Skin of body (tissue), 2 donors: ENCODE measurements around the gene ASTN2. TPM values are rescaled to one million over a fixed set of nuclear protein-coding genes. Genes with fewer than 3 reads are reported as not detected.

Experiments used
- DNase-seq: peaks from one replicate; lab custom pipeline; 2025; lab: John Stamatoyannopoulos, UW
- total RNA-seq: library from RNA; depleted of rRNA; stranded (reverse); fragments of >200 nt; gene quantifications from one replicate; pipeline ENCODE4 v1.2.3, GENCODE V29; 2014

Gene ASTN2
- total RNA-seq, 1 donor from 2014 or later = 10.0 TPM

- DNase-seq = no peak
Measured at GRCh38 chr9:116673375-116673774, 741.5 kb downstream of the ASTN2 start.

DNA sequence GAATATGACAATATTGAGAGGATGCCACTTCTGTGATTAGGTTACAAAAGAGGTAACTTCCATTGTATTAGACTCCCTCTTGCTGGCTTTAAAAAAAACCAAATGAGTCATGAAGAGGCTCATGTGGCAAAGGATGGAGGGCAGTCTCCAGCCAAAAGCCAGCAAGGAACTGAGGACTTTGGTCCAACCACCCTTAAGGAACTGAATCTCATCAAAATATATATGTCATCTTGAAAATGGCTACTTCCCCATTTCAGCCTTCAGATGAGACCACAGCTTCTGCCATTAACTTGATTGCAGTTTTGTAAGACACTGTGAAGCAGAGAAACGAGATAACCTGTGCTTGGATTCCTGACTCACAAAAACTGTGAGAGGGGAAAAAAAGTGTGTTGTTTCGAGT, 743.3 kb downstream of the ASTN2 start:
- DNase-seq = no peak

GRCh38 chr9:116668970-116669695, 745.7 kb downstream of the ASTN2 start:
- no peak for DNase-seq

DNA sequence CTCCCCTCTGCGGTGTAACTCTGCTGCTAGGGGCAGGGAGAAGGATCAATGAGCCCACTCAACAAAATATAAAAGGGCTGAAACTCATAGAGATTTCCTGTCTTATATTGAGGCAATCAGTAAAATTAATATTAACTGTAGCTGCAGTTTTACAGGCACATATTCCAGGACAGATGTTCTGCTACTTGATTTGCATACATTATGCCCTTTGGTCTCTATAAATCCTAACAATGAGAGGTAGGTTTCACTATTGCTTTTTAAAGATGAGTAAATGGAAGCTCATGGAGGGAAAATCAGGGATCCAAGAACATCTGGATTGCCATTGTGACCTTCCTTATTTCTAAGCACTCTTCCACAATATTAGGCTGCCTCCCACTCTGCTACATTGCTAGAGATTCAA, 751.3 kb downstream of the ASTN2 start:
- no peak for DNase-seq

- no peak for DNase-seq
Measured at GRCh38 chr9:116662646-116663310, 752.1 kb downstream of the ASTN2 start.

GRCh38 chr9:116661037-116661954, 753.6 kb downstream of the ASTN2 start:
- peak; percentile 56 for DNase-seq

GRCh38 chr9:116658265-116658664, 756.6 kb downstream of the ASTN2 start:
- no peak for DNase-seq

DNA sequence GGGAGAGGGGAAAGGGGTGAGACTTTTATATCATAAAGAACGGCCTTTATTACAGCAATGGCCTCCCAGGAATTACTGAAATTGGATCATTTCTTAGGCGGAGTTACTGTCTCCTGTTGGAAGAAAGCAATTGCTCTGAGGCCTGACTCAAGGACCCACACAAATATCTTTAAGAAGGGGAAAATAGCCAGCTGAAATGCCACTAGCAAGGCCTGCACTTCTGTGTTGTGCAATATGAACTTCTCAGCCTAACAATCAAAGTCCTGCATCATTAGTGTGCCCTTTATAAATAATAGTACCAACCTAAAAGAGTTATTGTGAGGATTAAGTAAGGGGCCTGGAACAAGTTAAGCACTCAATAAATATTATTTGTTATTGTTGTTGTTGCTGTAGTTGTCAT, 757.9 kb downstream of the ASTN2 start:
- no peak for DNase-seq

DNA sequence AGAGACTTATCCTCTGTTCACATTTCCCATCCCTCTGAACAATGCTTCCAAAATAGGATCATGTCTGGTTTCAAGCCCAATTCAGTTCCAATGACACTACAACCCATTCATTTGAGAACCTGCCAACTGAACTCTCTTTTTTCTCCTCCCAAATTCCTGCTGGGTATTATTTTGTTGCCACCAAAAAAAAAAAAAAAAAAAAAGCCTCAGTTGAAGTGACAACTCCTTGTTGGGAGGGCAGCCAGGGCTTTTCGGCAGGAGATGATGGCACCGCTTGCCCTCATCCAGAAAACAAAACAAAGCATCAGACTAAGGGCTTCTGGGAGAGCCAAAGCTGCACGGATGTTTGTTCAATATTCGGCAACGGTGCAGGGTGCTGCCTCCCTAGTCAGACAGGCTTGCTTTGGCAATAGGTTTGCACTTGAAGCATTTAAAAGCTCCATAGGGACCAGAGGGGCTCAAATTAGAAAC, 758.3 kb downstream of the ASTN2 start:
- peak; percentile 19 for DNase-seq

DNA sequence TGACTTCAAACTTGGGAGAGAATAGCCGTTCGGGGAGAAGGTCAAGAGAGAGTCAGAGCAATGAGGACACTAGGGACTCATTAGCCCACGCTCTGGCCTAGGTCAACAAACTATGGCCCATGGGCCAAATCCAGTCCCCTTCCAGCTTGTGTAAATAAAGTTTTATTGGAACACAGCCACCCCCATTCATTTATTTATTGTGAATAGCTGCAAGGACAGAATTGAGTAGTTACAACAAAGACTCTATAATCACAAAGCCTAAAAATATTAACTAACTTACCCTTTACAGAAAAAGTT, 760.9 kb downstream of the ASTN2 start:
- DNase-seq = no peak

DNA sequence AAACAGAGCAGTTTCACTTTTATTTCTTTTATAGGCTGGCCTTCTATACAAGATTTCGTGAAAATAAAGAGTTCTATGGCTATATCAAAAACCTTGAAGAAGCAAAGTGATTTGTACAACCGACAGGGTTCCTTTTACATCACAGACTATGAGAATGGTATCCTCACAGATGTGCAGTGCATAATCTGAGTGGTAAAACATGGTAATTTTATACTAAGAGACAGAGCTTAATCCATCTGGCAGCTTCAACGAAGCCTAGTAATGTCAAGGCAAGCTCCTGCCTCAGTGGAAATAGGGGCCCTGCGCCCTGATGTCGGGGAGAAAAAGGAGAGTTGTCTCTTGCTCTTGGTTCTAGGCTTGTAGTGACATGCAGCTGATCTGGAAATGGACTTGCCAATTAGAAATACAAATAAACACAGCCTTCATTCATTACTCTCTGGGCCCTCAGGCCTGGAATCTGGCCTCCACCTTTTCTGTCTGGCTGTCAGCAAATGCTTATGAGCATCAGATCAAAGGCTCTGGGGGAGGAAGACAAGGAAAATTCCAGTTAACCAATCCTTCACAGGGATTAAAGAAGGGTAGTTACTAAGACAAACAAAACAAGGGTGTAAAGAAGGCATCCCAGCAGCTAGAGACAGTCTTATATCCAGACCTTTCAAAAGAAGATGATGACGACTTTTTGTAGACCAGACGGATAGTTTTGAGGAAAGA, 761.4 kb downstream of the ASTN2 start:
- no peak for DNase-seq

GRCh38 chr9:116647515-116647809, 767.4 kb downstream of the ASTN2 start:
- no peak for DNase-seq

GRCh38 chr9:116646661-116647514, 768.0 kb downstream of the ASTN2 start:
- peak; percentile 45 for DNase-seq

DNA sequence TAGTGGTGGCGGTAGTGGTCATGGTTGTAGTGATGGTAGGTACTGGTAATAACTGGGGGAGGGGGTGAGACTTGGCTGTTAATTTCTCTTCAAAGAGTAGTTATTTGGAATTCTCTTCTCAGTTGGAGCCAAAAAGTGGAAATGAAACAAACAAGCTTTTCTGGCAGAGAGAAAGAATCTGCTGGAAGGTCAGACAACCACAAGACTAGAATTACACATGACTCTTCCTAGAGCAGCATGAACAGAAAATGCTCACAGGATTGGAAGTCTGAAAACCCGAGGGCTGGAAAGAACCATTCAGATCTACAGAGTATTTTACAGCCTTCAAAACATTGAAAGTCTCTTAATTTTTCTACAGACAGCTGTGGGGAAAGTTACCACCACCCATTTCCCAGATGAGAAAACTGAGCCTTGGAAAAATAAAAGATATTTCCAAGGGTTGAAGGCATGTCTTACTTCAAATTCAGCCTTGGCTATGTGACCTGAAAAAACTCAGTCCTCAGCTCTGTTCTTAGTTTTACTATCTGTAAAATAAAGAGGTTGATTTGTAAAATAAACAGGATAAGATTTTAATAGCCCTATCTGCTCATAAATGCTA, 770.7 kb downstream of the ASTN2 start:
- peak; percentile 85 for DNase-seq

DNA sequence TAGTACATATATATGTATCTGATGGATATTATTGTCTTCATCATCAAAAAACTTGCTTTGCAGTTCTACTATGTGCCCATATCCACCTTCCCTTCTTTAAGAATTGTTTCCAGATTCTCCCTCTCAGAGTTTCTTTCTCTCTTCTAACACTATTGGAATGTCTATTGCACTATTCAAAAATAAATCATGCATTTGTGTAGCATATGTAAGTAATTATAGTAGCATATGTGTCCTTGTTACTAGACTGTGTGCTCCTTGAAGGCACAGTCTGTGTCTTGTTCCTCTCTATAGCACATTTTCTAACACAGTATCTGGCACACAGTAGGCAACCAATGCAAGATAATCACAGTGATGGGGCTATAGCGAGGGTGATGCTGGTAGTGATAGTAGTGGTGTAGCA, 771.2 kb downstream of the ASTN2 start:
- peak; percentile 86 for DNase-seq

DNA sequence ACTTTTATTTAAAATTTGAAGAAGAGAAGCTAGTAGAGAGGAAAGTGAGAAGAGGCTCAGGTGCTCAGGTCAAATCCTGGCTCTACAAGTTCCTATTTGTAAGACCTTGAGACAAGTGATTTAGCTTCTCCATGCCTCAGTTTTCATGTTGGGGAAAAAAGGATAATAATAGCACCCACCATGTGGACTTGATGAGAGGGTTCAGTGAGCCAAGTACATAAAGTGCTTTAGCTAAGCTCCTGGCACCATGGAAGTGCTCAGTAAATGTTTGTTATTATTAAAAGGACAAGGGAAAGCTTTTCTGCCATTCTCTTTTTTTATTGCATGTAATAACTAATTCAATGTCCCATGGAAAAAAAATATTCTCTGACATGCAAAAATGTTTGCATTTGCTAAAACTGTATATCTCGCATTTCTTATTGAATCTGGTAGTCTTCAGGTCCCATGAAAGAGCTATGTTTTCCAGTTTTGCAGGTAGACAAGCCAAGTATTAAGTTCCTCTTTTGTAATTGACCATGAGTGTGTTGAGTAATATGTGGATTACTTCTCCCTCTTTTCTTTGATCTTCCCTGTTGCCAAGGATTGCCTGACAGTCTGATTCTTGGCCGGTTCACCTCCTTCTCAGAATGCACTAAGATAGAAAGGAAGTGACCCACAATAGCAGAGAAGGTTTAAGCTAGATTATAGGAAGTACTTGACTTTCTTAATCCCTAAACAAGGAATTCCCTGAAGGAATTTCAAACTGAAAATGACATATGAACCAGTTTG, 773.4 kb downstream of the ASTN2 start:
- no peak for DNase-seq

DNA sequence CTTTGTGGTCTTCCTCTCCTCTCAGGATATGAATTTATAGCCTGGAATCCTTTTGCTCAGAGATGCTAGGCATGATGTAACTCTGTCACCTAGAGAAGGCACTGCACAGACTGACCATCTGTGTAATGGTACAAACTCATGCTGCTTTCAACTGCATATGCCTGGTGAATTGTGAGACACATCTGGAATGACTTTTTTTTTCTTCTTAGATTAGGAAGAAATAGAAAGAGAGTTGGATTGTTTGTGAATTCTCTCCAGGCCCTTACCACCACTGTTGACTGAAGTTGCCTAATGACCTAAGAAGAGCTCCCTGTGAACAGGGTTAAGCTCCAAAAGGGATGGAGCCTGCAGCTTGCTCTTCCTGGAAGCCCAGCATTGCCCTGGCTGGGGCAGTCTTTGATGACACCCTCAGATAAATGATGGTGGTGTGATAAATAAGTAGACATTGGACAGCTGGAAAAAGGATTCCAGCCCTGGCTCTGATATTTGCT, 775.6 kb downstream of the ASTN2 start:
- no peak for DNase-seq

DNA sequence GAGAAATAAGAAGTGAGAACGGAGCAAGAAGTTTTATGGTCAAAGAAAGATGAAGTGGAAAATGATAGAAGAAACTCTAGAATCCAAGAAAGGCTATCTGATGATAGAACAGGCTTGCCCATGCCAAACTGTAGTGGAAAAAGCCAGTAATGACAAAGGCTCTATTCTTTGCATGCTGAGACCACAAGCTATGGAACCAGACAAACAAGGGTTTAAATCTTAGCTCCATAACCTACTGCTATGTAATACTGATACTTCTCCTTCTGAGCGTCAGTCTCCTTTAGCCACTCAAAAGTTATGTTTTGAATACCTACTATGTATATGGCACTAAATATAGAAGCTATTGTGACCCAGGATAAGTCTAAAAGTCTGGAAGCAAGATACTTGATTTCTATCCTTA, 778.9 kb downstream of the ASTN2 start:
- no peak for DNase-seq
